ENCODE results near the gene MIAT.
"Not testable (repeated sequence)": the region's sequence is repeated elsewhere in the genome, so short reads cannot be mapped to it uniquely, and the experiment has no call there.

MIAT gene

DNA sequence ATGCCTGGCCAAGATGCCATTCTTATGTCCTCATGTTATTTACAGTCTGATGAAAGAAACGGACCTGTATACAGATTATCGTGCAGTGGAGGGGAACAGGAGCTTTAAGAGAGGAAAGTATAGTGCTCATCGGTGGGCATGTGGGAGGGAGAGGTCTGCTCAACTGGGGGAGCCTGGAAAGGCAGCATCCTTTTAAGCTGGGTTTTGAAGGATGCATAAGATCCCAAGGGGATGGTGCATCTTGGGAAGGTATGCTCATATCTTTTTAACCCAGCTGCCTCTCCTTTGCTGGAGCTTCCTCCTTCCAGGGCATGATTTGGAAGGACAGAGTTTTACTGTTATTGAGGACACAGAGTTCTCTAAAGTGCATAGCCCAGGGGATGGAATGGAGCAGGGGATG, 34.8 kb downstream of the MIAT start:
- DNase-seq (ENCODE audit: low read depth in 1 of 2, low spot score in 1 of 2): no peak

- no peak for DNase-seq (ENCODE audit: low read depth in 1 of 2, low spot score in 1 of 2)
Measured at GRCh38 chr22:26697151-26697550, 39.8 kb downstream of the MIAT start.

- no peak for DNase-seq (ENCODE audit: low read depth in 1 of 2, low spot score in 1 of 2)
Measured at GRCh38 chr22:26700462-26700861, 43.1 kb downstream of the MIAT start.

- DNase-seq (ENCODE audit: low read depth in 1 of 2, low spot score in 1 of 2): no peak
Measured at GRCh38 chr22:26700886-26701285, 43.5 kb downstream of the MIAT start.

- DNase-seq (ENCODE audit: low read depth in 1 of 2, low spot score in 1 of 2): no peak
Measured at GRCh38 chr22:26701323-26701722, 43.9 kb downstream of the MIAT start.

- DNase-seq (ENCODE audit: low read depth in 1 of 2, low spot score in 1 of 2): no peak
Measured at GRCh38 chr22:26702906-26703830, 45.8 kb downstream of the MIAT start.

DNA sequence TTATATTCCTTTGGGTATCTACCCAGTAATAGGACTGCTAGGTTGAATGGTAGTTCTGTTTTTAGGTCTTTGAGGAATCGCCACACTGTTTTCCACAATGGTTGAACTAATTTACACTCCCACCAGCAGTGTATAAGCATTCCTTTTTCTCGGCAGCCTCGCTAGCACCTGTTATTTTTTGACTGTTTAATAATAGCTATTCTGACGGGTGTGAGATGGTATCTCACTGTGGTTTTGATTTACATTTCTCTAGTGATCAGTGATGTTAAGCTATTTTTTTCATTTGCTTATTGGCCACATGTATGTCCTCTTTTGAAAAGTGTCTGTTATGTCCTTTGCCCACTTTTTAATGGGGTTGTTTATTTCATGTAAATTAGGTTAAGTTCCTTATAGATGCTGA, 48.0 kb downstream of the MIAT start:
- not testable (repeated sequence) for DNase-seq (ENCODE audit: low read depth in 1 of 2, low spot score in 1 of 2)

DNA sequence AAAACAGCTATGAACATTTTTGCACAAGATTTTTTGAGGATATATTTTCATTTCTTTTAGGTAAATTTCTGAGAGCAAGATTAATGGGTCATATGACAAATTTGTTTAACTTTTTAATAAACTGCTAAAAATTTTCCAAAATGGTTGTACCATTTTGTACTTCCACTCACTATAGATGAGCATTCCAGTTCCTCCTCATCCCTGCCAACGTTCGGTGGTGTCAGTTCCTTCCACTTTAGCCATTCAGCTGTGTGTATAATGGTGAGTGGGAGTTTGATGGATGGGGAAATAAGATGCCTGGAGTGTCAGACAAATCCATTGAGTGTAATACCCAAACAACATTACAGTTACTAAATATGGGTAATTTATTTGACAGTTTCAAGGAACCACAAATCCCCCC, 49.7 kb downstream of the MIAT start:
- no peak for DNase-seq (ENCODE audit: low read depth in 1 of 2, low spot score in 1 of 2)

GRCh38 chr22:26707581-26707980, 50.2 kb downstream of the MIAT start:
- no peak for DNase-seq (ENCODE audit: low read depth in 1 of 2, low spot score in 1 of 2)

GRCh38 chr22:26708256-26709009, 51.0 kb downstream of the MIAT start:
- DNase-seq (ENCODE audit: low read depth in 1 of 2, low spot score in 1 of 2): no peak

- DNase-seq (ENCODE audit: low read depth in 1 of 2, low spot score in 1 of 2): no peak
Measured at GRCh38 chr22:26709617-26710390, 52.4 kb downstream of the MIAT start.

GRCh38 chr22:26711205-26711963, 54.0 kb downstream of the MIAT start:
- no peak for DNase-seq (ENCODE audit: low read depth in 1 of 2, low spot score in 1 of 2)

GRCh38 chr22:26712158-26712557, 54.8 kb downstream of the MIAT start:
- no peak for DNase-seq (ENCODE audit: low read depth in 1 of 2, low spot score in 1 of 2)

GRCh38 chr22:26713823-26714449, 56.5 kb downstream of the MIAT start:
- no peak for DNase-seq (ENCODE audit: low read depth in 1 of 2, low spot score in 1 of 2)

- DNase-seq (ENCODE audit: low read depth in 1 of 2, low spot score in 1 of 2): no peak
Measured at GRCh38 chr22:26714971-26715370, 57.6 kb downstream of the MIAT start.

DNA sequence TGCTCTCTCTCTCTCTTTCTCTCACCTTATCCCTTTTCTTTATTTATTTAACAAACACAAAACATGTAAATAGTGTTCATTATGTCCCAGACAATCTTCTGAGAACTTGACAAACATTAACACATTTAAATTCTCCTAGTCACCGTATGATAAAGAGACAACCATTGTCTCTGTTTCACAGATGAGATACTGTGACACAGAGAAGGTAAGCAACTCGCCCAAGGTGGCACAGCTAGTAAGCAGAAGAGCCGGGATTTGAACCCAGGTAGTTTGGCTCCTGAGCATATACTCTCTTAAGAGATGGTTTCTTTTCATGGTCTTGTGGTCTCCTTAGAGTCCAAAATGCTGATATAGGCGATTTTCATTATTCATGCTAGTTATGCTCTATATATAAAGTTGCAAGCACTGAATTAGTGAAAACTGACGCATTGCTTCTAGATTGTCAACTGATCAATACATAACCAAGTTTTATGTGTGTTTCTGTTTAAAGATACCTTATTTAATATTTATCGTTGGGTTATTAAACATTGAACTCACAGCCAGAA, 58.1 kb downstream of the MIAT start:
- no peak for DNase-seq (ENCODE audit: low read depth in 1 of 2, low spot score in 1 of 2)

DNA sequence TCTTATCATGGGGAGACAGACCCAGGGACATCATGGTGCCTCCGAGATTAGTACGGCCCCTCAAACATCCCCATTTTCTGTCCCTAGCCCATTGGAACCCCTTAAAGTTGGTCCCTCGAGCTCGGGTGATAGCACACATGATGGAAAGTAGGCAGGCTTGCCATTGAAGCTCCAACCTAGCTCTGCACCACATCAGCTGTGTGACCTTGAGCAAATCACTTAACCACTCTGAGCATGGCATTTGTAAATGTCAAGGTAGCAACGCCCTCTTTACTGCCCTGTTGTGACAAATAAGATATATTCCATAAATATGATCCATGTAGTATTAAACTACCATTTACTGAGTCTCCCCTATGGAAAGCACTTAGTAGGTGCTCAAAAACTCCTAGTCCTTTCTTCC, 61.1 kb downstream of the MIAT start:
- no peak for DNase-seq (ENCODE audit: low read depth in 1 of 2, low spot score in 1 of 2)

GRCh38 chr22:26718905-26719304, 61.5 kb downstream of the MIAT start:
- DNase-seq (ENCODE audit: low read depth in 1 of 2, low spot score in 1 of 2): no peak

DNA sequence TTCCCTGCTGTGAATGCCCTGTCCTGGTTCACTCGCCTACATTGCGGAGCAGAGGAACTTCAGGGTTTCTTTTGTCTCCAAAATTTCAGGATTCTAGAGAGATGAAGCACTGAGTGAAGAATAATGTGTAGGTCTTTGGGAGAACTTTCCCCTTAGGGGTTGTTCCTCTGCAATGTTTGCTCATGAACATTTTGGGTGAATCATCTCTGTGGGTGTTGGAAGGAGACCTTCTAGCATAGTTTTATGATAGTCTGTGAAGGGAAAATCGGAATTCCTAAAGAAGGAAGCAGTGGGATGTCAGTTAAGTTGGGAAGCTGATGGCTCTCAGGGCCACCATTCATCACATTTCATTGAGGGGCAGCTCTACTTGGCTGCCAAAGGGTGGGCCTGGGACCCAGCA, 64.8 kb downstream of the MIAT start:
- DNase-seq (ENCODE audit: low read depth in 1 of 2, low spot score in 1 of 2): no peak

GRCh38 chr22:26724414-26724813, 67.0 kb downstream of the MIAT start:
- no peak for DNase-seq (ENCODE audit: low read depth in 1 of 2, low spot score in 1 of 2)

Data from stimulated activated CD4-positive, alpha-beta T cell treated with anti-CD3 and anti-CD28 coated beads, Interleukin-15, amount 100 ng/mL, for 1 hour (primary cell).